DOHH2 (cell line): ENCODE data around the gene PCDH15.

Experiments
- CTCF ChIP-seq: fragments of 200-600 bp; sonication (generic); IDR thresholded peaks from one replicate; pipeline ENCODE4 v1.5.1; 2014; ENCODE audit warnings: antibody characterized with exemption, mild to moderate bottlenecking, low read depth, low read length; ENCODE audit not compliant: poor library complexity, severe bottlenecking
- EZH2phosphoT487 ChIP-seq: fragments of 200-600 bp; sonication (generic); IDR thresholded peaks from 2 replicates; pipeline ENCODE4 v1.6.1; 2017; ENCODE audit warnings: borderline replicate concordance, mild to moderate bottlenecking, antibody characterized with exemption, low read length, moderate library complexity, mixed read lengths

- TF ChIP-seq CTCF (no peak), EZH2phosphoT487 (no peak)
Measured at GRCh38 chr10:54259104-54259503, 541.9 kb downstream of the PCDH15 start.
